NCI-H2227 (cell line): ENCODE data around the gene ANKS1B.

Experiments used
- DNase-seq: peaks from one replicate; lab custom pipeline; 2025; ENCODE audit not compliant: unreplicated experiment; lab: John Stamatoyannopoulos, UW

Gene ANKS1B

GRCh38 chr12:99146185-99146584 is 838.6 kb downstream of the ANKS1B start:
- no peak for DNase-seq

GRCh38 chr12:99142651-99143050 is 842.1 kb downstream of the ANKS1B start:
- DNase-seq = peak; percentile 16

- no peak for DNase-seq
Measured at GRCh38 chr12:99140017-99140720, 844.6 kb downstream of the ANKS1B start.

- no peak for DNase-seq
Measured at GRCh38 chr12:99138393-99138792, 846.3 kb downstream of the ANKS1B start.

GRCh38 chr12:99137124-99137855 is 847.4 kb downstream of the ANKS1B start:
- peak; percentile 74 for DNase-seq

- DNase-seq = no peak
Measured at GRCh38 chr12:99136516-99136915, 848.2 kb downstream of the ANKS1B start.

- DNase-seq = no peak
Measured at GRCh38 chr12:99135376-99135775, 849.4 kb downstream of the ANKS1B start.

GRCh38 chr12:99133401-99133800 is 851.3 kb downstream of the ANKS1B start:
- no peak for DNase-seq

GRCh38 chr12:99131751-99132199 is 853.0 kb downstream of the ANKS1B start:
- peak; percentile 91 for DNase-seq

- DNase-seq = no peak
Measured at GRCh38 chr12:99130808-99131553, 853.8 kb downstream of the ANKS1B start.

GRCh38 chr12:99128246-99128802 is 856.4 kb downstream of the ANKS1B start:
- DNase-seq = no peak

GRCh38 chr12:99122959-99123358 is 861.8 kb downstream of the ANKS1B start:
- no peak for DNase-seq

- DNase-seq = no peak
Measured at GRCh38 chr12:99122496-99122895, 862.2 kb downstream of the ANKS1B start.

GRCh38 chr12:99121546-99121945 is 863.2 kb downstream of the ANKS1B start:
- peak; percentile 27 for DNase-seq

- no peak for DNase-seq
Measured at GRCh38 chr12:99119943-99120342, 864.8 kb downstream of the ANKS1B start.

GRCh38 chr12:99119449-99119848 is 865.3 kb downstream of the ANKS1B start:
- no peak for DNase-seq

GRCh38 chr12:99111600-99111999 is 873.1 kb downstream of the ANKS1B start:
- peak; percentile 85 for DNase-seq

GRCh38 chr12:99110868-99111267 is 873.9 kb downstream of the ANKS1B start:
- DNase-seq = peak; percentile 77

GRCh38 chr12:99110212-99110611 is 874.5 kb downstream of the ANKS1B start:
- no peak for DNase-seq

GRCh38 chr12:99108924-99109323 is 875.8 kb downstream of the ANKS1B start:
- DNase-seq = no peak

GRCh38 chr12:99099786-99100185 is 885.0 kb downstream of the ANKS1B start:
- DNase-seq = no peak
